H4 (cell line): Measurements from ENCODE around the gene FUZ. TPM values are rescaled to one million over a fixed set of nuclear protein-coding genes. Genes with fewer than 3 reads are reported as not detected.

Source experiments
- DNase-seq: peaks from one replicate; pipeline ENCODE4 v3.0.0-alpha.2; 2015; ENCODE audit warnings: low spot score
- total RNA-seq: library from RNA; depleted of rRNA; stranded (reverse); fragments of >200 nt; shearing (Covaris generic); gene quantifications from 2 replicates; pipeline ENCODE4 v1.2.3, GENCODE V29; 2014

The FUZ gene
- total RNA-seq, 1 experiment from 2014 or later: 31.7 TPM

- DNase-seq: no peak
Observed at GRCh38 chr19:49781394-49781793, 31.7 kb downstream of the FUZ start.

GRCh38 chr19:49780861-49781260 lies 32.2 kb downstream of the FUZ start:
- DNase-seq: no peak

- DNase-seq: no peak
Observed at GRCh38 chr19:49779731-49780555, 33.1 kb downstream of the FUZ start.

GRCh38 chr19:49776371-49776764 lies 36.7 kb downstream of the FUZ start:
- no peak for DNase-seq

GRCh38 chr19:49775742-49776370 lies 37.2 kb downstream of the FUZ start:
- DNase-seq: no peak

GRCh38 chr19:49774969-49775368 lies 38.1 kb downstream of the FUZ start:
- no peak for DNase-seq

- no peak for DNase-seq
Observed at GRCh38 chr19:49773663-49774350, 39.3 kb downstream of the FUZ start.

- DNase-seq: no peak
Observed at GRCh38 chr19:49772850-49773432, 40.2 kb downstream of the FUZ start.

GRCh38 chr19:49771674-49772139 lies 41.4 kb downstream of the FUZ start:
- DNase-seq: no peak

- DNase-seq: no peak
Observed at GRCh38 chr19:49770529-49770928, 42.6 kb downstream of the FUZ start.

- no peak for DNase-seq
Observed at GRCh38 chr19:49767967-49768581, 45.0 kb downstream of the FUZ start.

- DNase-seq: no peak
Observed at GRCh38 chr19:49767381-49767780, 45.7 kb downstream of the FUZ start.

- no peak for DNase-seq
Observed at GRCh38 chr19:49766930-49767299, 46.2 kb downstream of the FUZ start, which contains the start of gene AP2A1. Gene AP2A1 (plus strand): TSS chr19:49767001. CDS start chr19:49767134, 133 bp downstream.

- DNase-seq: peak; percentile 100
Observed at GRCh38 chr19:49766007-49766929, 46.8 kb downstream of the FUZ start.

GRCh38 chr19:49764341-49764740 lies 48.8 kb downstream of the FUZ start:
- no peak for DNase-seq

GRCh38 chr19:49763230-49763629 lies 49.9 kb downstream of the FUZ start, which contains the start of gene TSKS:
Gene TSKS (minus strand): TSS chr19:49763306. CDS start chr19:49763247, 59 bp downstream.
- DNase-seq: no peak

GRCh38 chr19:49761625-49762311 lies 51.3 kb downstream of the FUZ start:
- no peak for DNase-seq

- DNase-seq: no peak
Observed at GRCh38 chr19:49761249-49761624, 51.9 kb downstream of the FUZ start.

GRCh38 chr19:49758292-49758691 lies 54.8 kb downstream of the FUZ start:
- DNase-seq: peak; percentile 5
